IPS DF 6.9 (cell line): ENCODE data around the gene N4BP3.

Source experiments
- DNase-seq: peaks from one replicate; pipeline ENCODE4 v3.0.0-alpha.2; 2013; ENCODE audit warnings: low read depth, low spot score
- H3K27ac ChIP-seq: one replicate; pipeline ENCODE4 v1.5.1; 2013; ENCODE audit warnings: low read length, control low read depth
- H3K27me3 ChIP-seq: 2 replicates; pipeline ENCODE4 v1.6.1; 2013; ENCODE audit warnings: mild to moderate bottlenecking, low read length; ENCODE audit not compliant: control insufficient read depth, insufficient read depth
- H3K36me3 ChIP-seq: 2 replicates; pipeline ENCODE4 v1.6.1; 2013; ENCODE audit warnings: low read length; ENCODE audit not compliant: control insufficient read depth, insufficient read depth
- H3K4me1 ChIP-seq: 2 replicates; pipeline ENCODE4 v1.6.1; 2013; ENCODE audit warnings: low read length; ENCODE audit not compliant: control insufficient read depth, insufficient read depth
- H3K4me3 ChIP-seq: 2 replicates; pipeline ENCODE4 v1.5.1; 2013; ENCODE audit warnings: mild to moderate bottlenecking, low read length
- H3K9me3 ChIP-seq: 2 replicates; pipeline ENCODE4 v1.6.1; 2013; ENCODE audit warnings: low read length, inconsistent platforms; ENCODE audit not compliant: control insufficient read depth, insufficient read depth
- WGBS: extraction: QIAGEN DNeasy Blood & Tissue Kit; methylation state at CpG from one replicate; pipeline ENCODE4 v1.1.7; 2013; ENCODE audit warnings: mixed read lengths, missing lambda C conversion rate; ENCODE audit not compliant: insufficient read length, insufficient coverage; 5-methylcytosine and 5-hydroxymethylcytosine counted together

Gene N4BP3

DNA sequence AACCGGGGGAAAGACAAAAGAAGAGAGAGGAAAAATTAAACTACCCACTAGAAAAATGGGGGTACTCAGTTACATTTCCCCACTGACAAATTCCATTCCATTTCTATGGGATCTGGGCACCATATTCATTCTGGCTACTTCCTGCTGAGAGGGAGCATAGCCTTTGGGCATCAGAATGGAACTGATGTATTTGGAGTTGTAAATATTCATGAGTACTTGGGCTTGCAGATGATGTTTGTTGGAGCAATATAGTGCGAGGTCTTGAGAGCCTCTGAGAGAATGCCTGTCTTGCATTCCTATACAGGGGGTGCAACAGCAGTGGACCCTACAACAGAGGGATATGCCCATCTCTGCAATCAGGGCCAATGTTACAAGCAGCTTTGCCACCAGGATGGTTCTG is 57.1 kb downstream of the N4BP3 start:
- Histone ChIP-seq H3K27me3 (no peaks in the 10 kb centered on the region), H3K27ac (no peak overlapping the region), H3K36me3 (no peaks in the 10 kb centered on the region), H3K4me3 (no peak overlapping the region), H3K9me3 (no peaks in the 10 kb centered on the region), H3K4me1 (no peaks in the 10 kb centered on the region)
- no CpG with 5 or more reads among the region's 2 CpGs for WGBS
- DNase-seq: no peak

DNA sequence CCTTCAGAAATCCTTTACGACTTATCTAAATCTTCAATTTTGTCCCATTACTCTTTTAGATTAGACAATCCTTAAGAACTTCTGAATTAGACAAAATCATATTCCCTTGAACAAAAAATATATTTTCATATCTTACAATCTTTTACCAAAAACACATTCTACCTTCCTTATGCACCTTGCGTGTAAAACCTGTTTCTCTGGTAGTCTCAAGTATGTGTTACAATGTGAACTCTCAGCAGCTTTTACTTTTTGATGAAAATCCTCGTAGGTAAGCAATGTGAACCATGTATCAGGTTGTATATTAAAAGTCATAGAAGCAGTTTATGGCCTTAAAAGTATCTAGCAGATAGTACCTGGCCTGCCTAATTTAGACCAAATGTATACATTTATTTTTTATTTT is 61.1 kb downstream of the N4BP3 start:
- WGBS: 100% methylated on average over 2 of the region's 3 CpGs
- H3K9me3 ChIP-seq: no peaks in the 10 kb centered on the region
- no peak overlapping the region for H3K4me3 ChIP-seq
- no peak for DNase-seq
- H3K27ac ChIP-seq: no peak overlapping the region
- H3K4me1 ChIP-seq: no peaks in the 10 kb centered on the region
- no peaks in the 10 kb centered on the region for H3K36me3 ChIP-seq
- H3K27me3 ChIP-seq: no peaks in the 10 kb centered on the region
